Stimulated activated CD8-positive, alpha-beta memory T cell treated with anti-CD3 and anti-CD28 coated beads, Interleukin-4, amount 100 ng/mL, for 24 hours (primary cell): Measurements from ENCODE around the gene ZNF532.
"Not testable (repeated sequence)": the region's sequence is repeated elsewhere in the genome, so short reads cannot be mapped to it uniquely, and the experiment has no call there.

Experiments
- DNase-seq: peaks from one replicate; pipeline ENCODE4 v3.0.0-alpha.2; 2020; ENCODE audit warnings: low read depth

ZNF532 gene

DNA sequence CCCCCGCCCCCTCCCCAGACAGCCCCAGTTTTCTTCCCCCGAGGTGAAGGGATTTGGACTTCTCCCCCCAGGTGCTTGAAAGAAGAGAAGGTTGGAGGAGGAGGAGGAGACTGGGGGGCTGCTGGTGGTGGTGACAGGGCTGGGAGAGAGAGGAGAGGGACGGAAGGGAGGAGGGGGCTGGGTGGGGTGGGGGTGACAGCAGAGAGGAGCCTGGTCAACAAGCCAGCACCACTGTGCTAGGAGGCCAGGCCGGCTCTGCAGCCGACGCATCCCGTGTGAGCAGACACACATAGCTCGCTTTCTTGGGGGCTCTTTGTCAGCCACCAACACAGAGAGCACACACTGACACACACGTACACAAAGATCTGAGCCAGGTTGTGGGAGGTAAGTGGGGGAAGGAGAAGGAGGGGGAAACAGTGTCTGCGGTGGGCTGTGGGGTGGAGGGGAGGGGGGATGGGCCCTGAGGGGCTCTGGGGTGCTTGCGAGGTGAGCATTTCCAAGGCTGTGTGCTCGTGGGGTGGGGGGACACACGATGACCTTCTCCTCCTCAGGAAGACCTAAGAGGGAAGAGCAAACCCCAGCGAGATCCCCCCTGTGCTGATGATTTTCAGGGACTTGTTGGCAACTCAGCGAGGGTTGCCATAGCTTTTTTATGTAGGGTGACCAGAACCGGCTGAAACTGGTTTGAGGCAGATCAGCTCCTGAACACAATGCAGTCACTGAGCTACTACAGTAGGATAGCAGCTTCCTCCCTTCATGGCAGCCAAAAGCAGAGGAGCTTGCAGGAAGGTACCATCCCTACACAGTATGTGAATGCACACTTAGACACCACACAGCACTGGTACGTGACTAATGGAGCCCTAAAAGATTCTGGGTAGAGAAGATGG, at the start of gene ZNF532:
Gene ZNF532, plus strand, starts transcription at position 732 of the 887 bp plus-strand sequence. CDS start 53,411 bp downstream, outside the sequence.
- no peak for DNase-seq

DNA sequence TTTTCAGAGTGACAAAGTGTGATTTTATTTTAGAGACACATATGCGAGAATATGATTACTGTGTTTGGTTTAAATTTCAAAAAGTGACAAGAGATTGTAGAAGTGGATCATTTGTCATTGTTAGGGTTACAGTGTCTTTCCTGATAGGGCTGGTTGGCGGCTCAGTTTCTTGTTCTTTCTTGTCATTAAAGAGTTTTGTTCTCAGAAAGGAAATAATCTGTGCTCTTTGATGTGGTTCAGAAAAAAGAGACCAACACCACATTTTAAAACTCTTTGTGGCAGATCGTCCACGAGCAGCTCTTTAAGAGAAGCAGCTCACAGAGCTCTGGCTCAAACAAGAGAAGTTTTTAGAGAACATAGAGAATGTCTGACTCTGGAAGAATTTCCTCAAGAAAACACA, 45.6 kb upstream of the ZNF532 start:
- DNase-seq, result no peak

GRCh38 chr18:58820251-58820650, 44.4 kb upstream of the ZNF532 start:
- DNase-seq, result no peak

- no peak for DNase-seq
Measured at GRCh38 chr18:58822944-58823343, 41.7 kb upstream of the ZNF532 start.

- DNase-seq, result no peak
Measured at GRCh38 chr18:58823412-58823811, 41.3 kb upstream of the ZNF532 start.

- not testable (repeated sequence) for DNase-seq
Measured at GRCh38 chr18:58826926-58827325, 37.8 kb upstream of the ZNF532 start.

DNA sequence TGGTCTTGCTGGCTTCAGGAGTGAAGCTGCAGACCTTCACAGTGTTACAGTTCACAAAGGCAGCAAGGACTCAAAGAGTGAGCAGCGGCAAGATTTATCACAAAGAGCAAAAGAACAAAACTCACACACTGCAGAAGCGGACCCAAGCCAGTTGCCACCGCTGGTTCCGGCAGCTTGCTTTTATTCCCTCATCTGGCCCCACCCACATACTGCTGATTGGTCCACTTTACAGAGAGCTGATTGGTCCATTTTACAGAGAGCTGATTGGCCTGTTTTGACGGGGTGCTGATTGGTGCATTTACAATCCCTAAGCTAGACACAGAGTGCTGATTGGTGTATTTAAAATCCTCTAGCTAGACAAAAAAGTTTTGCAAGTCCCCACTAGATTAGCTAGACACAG, 37.2 kb upstream of the ZNF532 start:
- no peak for DNase-seq

DNA sequence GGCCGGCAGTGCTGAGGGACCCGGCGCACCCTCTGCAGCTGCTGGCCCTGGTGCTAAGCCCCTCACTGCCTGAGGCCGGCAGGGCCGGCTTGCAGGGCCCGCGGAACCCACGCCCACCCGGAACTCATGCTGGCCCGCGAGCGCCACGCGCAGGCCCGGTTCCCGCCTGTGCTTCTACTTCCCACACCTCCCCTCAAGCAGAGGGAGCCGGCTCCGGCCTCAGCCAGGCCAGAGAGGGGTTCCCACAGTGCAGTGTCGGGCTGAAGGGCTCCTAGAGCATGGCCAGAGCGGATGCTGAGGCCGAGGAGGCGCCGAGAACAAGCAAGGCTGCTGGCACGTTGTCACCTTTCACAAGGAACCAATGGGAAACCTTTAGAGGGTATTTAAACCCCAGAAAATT, 36.8 kb upstream of the ZNF532 start:
- DNase-seq, result no peak

GRCh38 chr18:58828399-58829121, 36.1 kb upstream of the ZNF532 start:
- DNase-seq, result no peak

- no peak for DNase-seq
Measured at GRCh38 chr18:58829263-58829662, 35.4 kb upstream of the ZNF532 start.

GRCh38 chr18:58829886-58830285, 34.8 kb upstream of the ZNF532 start:
- DNase-seq, result not testable (repeated sequence)

DNA sequence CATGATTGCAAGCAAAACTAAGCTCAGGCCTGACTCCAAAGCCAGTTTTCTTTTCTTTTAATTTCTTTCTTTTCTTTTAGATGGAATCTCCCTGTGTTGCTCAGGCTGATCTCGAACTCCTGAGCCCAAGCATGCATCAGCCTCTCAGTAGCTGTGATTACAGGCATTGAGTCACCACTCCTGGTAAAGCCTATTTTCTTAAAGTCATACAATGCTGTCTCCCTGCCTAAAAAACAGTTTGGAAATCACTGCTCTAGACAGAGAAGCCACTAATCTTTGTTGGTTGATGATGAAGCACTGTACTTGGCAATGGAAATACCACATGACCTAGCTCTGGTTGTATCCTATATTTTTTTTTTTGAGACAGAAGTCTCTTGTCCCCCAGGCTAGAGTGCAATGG, 33.1 kb upstream of the ZNF532 start:
- no peak for DNase-seq

DNA sequence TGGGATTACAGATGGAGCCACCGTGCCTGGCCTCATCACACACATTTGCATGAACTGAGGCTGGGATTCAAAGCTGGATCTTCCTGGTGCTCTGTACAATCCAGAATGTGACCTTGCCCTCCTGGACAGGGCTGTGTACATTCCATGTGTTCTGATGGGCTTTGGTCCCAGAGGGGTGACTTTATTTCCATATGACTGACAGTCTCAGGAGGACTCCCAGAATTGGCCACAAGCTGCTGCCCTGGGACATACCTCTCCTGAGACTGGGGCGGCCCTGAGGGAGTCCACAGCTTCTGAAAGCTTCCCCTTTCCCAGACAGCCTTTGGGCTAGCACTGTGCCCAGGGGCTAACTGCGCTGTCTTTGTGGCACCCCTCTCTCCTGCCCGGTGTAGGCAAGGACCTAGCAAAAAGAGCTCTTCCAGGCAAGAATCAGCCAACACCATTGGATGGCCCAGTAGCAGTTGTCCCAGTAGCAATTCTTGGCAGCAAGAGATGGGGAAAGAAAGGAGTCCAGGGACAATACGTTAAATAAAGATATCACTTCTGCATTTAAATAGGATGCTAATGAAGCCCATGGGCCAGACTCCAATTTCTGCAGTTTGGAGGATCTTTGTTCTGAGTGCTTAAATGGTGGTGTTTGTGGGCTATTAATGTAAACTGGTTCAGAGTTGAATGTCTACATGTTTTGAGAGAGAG, 26.4 kb upstream of the ZNF532 start:
- DNase-seq, result no peak

DNA sequence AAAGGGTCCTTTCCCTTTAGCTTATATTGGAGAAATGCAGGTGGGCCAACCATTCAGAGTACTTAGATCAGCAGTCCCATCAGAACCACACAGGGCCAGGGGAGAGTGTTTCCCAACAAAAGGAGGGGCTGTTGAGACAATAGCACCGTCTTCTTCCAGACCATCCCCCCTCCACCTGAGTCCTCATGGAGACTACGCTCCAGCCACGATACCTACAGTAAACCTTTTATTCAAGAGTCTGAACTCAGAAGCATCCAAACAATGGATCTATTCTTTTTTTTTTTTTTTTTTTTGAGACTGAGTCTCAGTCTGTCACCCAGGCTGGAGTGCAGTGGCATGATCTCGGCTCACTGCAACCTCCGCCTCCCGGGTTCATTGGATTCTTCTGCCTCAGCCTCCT, 25.7 kb upstream of the ZNF532 start:
- DNase-seq, result no peak

DNA sequence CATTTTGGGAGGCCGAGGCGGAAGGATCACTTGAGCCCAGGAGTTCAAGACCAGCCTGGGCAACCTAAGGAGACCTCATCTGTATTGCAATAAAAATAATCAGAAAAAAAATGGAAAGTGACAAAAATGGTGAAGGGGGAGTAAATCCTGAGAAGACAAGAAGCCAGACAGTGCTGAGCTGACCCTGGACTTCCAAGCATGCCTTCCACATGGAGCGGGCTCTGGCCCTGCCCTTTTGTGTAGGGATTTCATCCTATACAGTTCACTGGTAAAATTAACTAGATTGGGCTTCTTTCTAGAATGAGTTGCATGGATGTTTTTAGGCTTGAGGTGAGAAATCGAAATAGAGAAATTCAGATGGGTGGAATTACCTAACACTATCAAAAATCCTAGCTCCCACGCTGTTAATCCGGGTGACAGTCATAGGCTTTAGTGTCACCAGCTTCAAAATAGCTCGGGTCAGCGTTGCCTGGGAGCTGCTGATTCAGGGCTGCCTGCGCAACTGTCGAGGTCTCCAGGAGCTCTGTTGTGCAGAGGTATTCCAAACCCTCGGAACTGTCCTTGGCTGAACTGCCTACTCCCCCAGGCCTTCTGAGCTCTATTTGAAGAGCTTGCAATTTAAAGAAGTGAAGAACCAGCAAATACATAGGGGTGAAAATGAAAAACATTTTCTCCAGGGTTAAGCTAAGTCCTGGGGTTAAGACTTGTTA, 21.5 kb upstream of the ZNF532 start:
- no peak for DNase-seq

DNA sequence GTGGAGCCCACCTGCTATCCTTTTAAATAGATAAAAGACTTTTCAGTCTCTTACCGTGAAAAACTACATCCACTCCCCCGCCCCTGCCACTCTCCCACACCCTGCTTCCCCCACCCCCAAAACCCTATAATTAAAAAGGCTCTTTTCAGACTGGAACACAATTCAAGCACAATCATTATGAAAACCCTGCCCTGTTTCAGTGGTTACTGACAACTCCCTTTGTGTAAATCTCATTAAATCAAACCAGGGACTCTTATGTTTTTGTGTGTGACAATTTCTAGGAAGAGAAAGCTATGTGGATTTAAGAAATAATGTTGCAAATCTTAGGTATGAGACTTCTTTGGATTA, 21.0 kb upstream of the ZNF532 start:
- DNase-seq, result no peak

DNA sequence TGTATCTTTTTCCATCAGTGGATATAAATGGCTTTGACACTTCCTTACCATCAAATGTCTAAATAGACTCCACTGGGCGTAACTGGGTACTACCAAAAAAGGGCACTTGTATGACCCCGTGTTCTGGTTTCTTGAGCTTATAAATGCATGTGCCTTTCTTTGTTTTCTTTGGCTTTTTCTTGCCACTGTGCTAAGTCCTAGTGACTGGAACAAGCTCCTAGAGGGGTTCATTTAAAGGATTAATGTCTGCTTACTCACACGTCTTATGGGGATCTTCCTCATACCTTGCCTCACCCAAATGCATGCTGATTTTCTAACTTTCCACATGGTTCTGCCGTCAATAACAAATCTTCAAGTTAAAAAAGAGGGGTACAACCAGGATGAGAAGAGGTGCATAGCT, 19.8 kb upstream of the ZNF532 start:
- no peak for DNase-seq

DNA sequence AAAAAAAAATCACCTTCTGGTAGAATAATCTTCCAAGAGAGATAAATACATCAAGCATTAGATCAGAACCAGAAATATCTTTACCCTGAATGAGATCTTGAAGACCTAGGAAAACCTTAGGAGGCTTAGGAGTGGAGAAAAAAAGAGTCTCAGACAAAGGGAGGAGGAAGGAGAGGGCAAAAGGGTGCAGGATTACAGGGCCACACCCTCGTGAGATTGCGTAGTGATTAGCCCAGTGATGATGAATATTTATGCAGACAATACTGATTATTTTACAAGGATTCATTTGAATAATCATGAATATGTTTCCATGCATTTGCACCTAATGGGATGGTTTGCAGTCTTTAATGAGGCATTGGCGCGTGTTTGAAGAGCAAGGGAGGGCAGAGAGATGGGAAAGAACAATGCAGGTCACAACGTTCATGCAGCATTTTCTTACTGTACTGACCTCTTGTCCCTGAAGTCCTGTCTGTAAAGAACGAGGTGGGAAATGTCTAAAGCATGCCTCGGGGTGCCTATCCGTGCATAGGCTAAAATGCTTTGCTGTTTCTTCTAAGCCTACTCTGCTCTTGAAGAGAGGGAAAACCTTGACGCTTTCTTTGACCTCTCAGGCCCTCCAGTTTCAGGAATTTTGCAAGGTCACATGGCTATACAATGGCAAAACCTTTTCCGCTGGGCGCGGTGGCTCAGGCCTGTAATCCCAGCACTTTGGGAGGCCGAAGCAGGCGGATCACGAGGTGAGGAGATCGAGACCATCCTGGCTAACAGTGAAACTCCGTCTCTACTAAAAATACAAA, 18.6 kb upstream of the ZNF532 start:
- DNase-seq, result no peak

GRCh38 chr18:58847383-58848071, 17.1 kb upstream of the ZNF532 start:
- no peak for DNase-seq

GRCh38 chr18:58848685-58849084, 16.0 kb upstream of the ZNF532 start:
- no peak for DNase-seq
